OCI-LY3 (cell line): Measurements from ENCODE around the gene FBN2.

ENCODE experiments used
- CTCF ChIP-seq: fragments of 200-600, 300-600 bp; sonication (generic); IDR thresholded peaks from 2 replicates; pipeline ENCODE4 v1.5.1; 2014; ENCODE audit warnings: antibody characterized with exemption, low read length, low read depth
- EZH2phosphoT487 ChIP-seq: fragments of 200-600 bp; shearing (Covaris generic); IDR thresholded peaks from 2 replicates; pipeline ENCODE4 v1.6.1; 2018; ENCODE audit warnings: antibody characterized with exemption, mixed run types, low read depth

GRCh38 chr5:128334010-128334716 lies 203.9 kb downstream of the FBN2 start:
- TF ChIP-seq CTCF (no peak), EZH2phosphoT487 (no peak)
